ENCODE measurements around the gene ATF7. TPM values are rescaled to one million over a fixed set of nuclear protein-coding genes. Genes with fewer than 3 reads are reported as not detected.

The ATF7 gene
- total and polyA plus RNA-seq, 2 of the 13 experiments (the other 11 are each of a cell fraction or from before 2014, with no cell fraction given) = 9.6 to 16.2 TPM

DNA sequence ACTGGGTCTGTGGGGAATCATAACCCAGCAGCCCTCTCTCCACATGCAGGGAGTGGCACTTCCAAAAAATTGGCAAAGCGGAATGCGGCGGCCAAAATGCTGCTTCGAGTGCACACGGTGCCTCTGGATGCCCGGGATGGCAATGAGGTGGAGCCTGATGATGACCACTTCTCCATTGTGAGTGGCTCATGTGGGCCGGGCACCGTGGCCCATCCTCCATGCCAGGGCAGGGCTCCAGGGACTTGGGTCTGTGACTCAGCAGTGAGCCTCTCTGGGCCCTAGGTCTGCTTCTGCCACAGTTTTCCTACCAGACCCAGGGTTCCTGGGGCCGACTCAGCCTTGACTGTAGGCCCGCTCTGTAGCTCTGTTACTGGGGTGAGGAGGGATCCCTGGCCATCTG lies 121.1 kb downstream of the ATF7 start:
- peaks cover 10 to 23% of the 10 kb centered on the region in 2 experiments; a peak in 4 of 5 replicates for H3K36me3 ChIP-seq (replicated peaks in 1 of 2; ENCODE audit: control insufficient read depth in 1 of 2, insufficient read depth in 2 of 2, low read length in 2 of 2)
- in situ Hi-C loops (cut with HindIII; ENCODE audit: extremely low pct_ligation_motif_present, low pct_unique_long_range_greater_than_20kb) (no loop called here), intact Hi-C loops (cut with micrococcal nuclease; ENCODE audit: unreplicated experiment) (loop anchor here (5.0 kb wide), 1 partner anchor 33 kb away; no protein-coding TSS in a partner anchor)
- no peak overlapping the region for H3K9ac ChIP-seq (ENCODE audit: insufficient read depth, low read depth, low read length)
- H3K79me2 ChIP-seq (ENCODE audit: insufficient read depth, low read length) = peaks cover 16% of the 10 kb centered on the region
- no peaks in the 10 kb centered on the region; a peak in 1 of 5 replicates for H3K27me3 ChIP-seq (ENCODE audit: control insufficient read depth in 1 of 2, insufficient read depth in 2 of 2, low read length in 2 of 2)
- FAIRE-seq (no peak), DNase-seq (ENCODE audit: low spot score) (no peak), ATAC-seq (no peak)
- no peak overlapping the region for H3K4me3 ChIP-seq (replicated peaks in 1 of 3; ENCODE audit: insufficient read depth in 1 of 3, low read depth in 2 of 3, low read length in 3 of 3)
- no peak overlapping the region for H3K27ac ChIP-seq (ENCODE audit: extremely low read length, insufficient read depth, low read length)
- CTCF ChIA-PET (ENCODE audit: low intra/inter-chr PET ratio, low total read pairs) = no interaction called here
- WGBS (ENCODE audit: low lambda C conversion rate) = 91% methylated on average over 9 of the region's 10 CpGs
- no peaks in the 10 kb centered on the region for H4K20me1 ChIP-seq (ENCODE audit: insufficient read depth, low read length)
- H3K4me2 ChIP-seq (ENCODE audit: low read depth, low read length) = no peak overlapping the region
- POLR2A ChIA-PET = no interaction called here
- TF ChIP-seq CREM (IDR thresholded peaks at IDR 0.05) = no peak
- TF ChIP-seq CREM (CRISPR knock-in tag; IDR thresholded peaks at IDR 0.05) = no peak
- no peak for TF ChIP-seq POGZ (CRISPR knock-in tag; IDR thresholded peaks at IDR 0.05)
- TF ChIP-seq, protein P1, sequence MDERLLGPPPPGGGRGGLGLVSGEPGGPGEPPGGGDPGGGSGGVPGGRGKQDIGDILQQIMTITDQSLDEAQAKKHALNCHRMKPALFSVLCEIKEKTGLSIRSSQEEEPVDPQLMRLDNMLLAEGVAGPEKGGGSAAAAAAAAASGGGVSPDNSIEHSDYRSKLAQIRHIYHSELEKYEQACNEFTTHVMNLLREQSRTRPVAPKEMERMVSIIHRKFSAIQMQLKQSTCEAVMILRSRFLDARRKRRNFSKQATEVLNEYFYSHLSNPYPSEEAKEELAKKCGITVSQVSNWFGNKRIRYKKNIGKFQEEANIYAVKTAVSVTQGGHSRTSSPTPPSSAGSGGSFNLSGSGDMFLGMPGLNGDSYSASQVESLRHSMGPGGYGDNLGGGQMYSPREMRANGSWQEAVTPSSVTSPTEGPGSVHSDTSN (CRISPR knock-in tag; IDR thresholded peaks at IDR 0.05) = no peak
- peak; percentile 16 for TF ChIP-seq AGO2 (optimal IDR thresholded peaks at IDR 0.05; ENCODE audit: low read depth, low read length)
- TF ChIP-seq CENPX (CRISPR knock-in tag; IDR thresholded peaks at IDR 0.05) = no peak
- TF ChIP-seq HNRNPK (IDR thresholded peaks at IDR 0.05; ENCODE audit: low read depth, low read length, poor library complexity, severe bottlenecking) = no peak
- H3K4me1 ChIP-seq (ENCODE audit: insufficient read depth, low read length) = peaks cover 18% of the 10 kb centered on the region
- no TSS peak for BruUV-seq (replicated peaks)
- H2AFZ ChIP-seq (ENCODE audit: low read length) = no peak overlapping the region
- H3K9me3 ChIP-seq (ENCODE audit: low read length) = no peaks in the 10 kb centered on the region

All from HepG2 (cell line).